GM21723 (cell line): ENCODE results near the gene CAMSAP1.

Source experiments
- ATAC-seq: cut with Tn5 transposase; IDR thresholded peaks from one replicate; pipeline ENCODE4 v1.9.1; 2021; ENCODE audit warnings: mild to moderate bottlenecking, moderate library complexity; ENCODE audit not compliant: unreplicated experiment

CAMSAP1 gene

GRCh38 chr9:135941288-135941995, 34.1 kb upstream of the CAMSAP1 start:
- ATAC-seq, result no peak

- ATAC-seq, result no peak
Observed at GRCh38 chr9:135939351-135940265, 32.3 kb upstream of the CAMSAP1 start.

DNA sequence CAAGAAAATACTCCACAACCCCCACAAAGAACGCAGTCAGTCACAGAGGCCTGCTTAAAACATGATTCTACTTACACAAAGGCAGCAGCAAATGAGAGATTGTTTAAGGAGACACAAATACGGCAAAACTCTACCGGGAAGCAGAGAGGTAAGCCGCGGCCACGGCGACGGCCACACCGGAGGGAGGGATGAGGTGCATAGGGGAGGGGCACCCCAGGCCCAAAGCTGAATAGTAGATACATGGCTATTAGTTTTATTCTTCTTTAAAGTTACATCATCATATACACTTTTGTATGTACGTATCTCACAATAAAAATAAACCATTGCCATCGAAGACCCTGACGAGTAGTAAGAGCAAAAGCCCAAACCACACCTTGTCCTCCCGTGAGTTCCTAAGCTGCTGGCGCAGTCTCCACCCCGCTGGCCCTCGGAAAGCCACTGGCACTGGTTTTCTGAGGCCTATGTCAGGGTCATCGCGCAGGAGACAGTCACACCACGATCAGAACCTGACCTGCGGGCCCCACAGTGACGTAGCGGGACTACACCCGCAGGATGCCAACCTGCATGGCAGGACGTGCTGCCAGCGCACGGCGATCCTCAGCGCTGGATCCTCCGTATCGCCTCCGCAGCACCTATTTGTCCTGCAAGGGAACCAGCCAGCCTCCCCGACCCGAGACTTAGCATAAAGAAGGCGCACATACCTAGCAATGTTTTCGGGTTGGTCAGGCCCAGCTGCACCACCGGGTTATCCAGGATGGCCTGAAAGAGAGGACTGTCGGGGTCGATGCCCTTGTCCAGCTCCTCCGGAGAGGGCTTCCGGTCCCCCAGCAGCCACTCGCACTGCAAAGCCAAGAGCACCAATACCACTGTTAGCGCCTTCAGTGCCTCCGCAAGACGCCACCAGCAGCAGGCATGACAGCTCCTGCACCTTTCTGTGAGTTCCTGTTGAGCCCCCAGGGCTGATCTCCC, 30.5 kb upstream of the CAMSAP1 start:
- no peak for ATAC-seq

- ATAC-seq, result no peak
Observed at GRCh38 chr9:135933114-135933513, 25.8 kb upstream of the CAMSAP1 start.

DNA sequence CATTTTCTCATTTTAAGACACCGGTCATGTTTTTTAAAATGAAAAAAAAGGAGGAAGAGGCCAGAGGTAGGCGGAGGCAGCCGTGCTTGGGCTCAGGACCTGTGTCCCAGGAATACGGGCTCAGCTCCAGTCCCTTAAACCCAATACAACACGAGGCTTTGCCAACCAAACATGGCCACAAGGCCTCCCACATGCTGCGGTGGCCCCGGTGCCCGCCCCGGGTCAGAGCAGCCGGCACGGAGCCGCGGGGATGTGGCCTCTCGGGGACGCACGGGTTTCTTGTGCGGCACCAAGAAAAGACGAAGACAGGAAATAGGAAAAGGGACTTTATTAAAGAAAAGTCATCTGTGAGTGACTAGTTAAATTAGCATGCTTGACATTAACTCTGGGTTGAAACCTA, 25.3 kb upstream of the CAMSAP1 start:
- ATAC-seq, result no peak

DNA sequence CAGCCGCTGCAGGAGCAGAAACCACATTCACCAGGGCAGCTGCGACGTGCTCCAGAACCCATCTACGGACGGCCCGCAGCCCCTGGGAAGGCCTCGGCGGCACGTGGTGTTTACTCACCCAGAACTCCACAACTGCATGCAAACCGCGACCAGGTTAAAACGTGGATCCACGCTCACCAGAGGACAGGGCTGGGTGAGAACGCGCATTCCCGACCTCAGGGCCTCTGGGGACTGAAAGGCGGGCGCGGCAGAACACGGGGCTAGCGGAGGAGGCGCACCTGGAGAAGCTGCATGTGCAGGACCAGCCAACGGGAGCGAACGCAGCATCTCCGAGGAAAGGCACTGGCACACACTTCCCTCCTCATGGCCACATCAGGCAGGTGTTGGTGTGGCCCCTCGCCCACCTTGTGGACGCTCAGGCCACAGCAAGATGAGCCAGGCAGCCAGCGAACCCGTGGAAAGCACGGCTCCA, 24.0 kb upstream of the CAMSAP1 start:
- no peak for ATAC-seq

DNA sequence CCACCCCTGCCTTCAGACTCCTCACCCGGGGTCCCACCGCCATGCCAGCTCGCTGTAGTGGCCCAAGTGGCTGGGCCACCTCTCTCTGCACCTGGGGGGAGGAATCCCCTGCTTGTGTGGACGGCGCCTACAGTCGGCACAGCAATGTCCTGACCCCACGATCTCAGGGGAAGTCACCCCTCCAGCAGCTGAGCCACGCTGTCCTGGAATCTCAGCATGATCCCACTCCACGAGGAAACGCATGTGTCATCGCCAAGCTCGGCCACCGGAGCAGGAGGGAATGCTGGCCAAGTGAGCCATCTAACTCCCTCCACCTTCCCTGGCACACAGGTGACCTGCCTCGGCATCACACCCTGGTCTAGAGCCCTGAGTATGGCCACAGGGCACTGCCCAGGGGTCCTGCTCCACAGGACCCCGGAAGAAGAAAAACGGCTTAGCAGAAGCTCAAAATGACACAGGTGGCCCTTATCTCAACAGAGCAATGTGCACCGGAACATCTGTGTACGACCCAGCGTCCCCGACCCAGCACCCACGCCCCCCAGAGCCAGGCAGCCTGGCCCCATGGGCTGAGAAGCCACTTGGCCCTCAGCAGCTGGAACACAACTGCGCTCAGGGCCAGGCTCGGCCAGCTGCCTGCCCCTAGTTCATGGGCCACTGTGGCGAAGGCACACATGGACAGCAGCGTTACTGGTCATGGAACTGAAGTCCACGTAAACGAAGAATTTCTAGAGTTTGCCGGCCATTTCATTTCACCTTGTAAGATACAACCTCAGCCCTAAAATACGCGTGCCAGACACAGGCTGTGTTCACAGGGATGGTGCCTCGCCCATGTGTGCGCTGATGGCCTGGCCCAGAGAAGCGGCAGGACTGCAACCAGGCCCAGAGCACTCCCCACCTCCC, 23.4 kb upstream of the CAMSAP1 start:
- no peak for ATAC-seq

GRCh38 chr9:135929656-135930445, 22.5 kb upstream of the CAMSAP1 start:
- ATAC-seq, result no peak

DNA sequence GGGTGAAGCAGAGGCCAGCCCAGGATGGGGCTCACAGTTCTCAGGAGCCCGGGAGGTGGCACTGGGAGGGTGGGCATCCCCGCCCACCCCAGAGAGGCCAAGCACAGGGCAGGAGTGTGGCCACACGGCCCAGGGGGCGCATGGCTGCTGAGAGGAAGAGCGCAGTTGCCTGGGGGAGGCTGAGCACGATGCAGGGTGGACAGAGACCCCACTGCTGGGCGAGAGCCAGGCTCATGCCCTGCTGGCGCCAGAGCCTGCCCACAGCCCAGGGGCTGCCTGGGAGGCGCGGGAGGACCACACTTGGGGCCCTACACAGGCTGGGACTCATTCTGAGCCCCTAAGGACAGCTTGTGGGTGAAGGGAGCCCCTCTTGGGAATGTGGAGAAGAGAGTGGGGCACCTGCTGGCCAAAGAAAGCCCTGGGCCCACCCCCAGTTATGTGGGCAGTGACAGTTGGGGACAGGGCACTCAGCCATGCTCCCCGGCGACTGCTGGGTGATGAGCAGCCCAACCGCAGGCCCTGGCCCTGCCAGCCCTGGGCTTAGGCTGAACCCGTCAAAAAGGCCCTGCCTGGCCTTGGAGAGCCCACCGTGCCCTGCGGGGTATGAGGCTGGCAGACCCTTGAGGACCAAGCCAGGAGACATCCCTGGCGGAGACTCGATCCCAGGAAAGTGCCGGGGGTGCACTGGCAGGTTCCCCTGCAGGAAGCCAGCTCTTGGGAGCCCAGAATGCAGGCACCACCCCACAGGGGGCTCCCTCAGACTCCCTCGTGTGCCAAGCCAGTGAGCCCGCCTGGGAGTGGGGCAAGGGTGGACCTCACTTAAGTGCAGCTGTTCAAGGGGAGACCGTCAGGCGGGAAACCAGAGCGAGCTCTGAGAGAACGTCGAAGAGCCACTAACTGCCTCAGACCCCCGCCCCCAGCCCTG, 21.6 kb upstream of the CAMSAP1 start:
- no peak for ATAC-seq

DNA sequence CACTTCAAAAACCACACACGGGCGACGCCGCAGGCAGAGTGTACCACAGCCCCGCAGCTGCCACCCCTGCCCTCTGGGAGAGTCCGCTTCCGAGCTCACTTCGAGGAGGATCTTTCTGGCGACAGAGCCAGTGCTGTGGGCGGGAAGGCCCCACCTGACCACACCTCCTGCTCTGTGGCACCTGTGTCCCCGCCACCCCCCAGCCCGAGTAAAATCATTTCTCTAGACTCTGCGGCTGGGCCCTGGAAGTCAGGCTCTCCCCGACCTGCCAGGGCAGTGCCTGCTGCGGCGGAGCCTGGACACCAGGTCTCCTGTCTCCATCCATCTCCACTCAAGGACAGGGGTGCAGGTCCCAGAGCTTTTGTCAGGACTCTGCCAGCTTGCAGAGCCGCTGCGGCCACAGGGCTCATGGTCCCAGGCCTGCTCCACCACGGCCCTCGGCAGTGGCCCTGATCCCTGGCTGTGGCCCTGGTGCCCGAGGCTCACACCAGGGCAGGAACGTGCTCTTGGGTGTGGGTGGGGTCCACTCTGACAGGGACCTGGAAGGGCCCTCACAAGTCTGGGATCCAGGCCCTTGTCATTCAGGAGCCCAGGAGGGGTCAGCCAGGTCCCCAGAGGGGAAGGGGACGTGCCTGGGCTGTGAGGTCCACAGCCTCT, 20.9 kb upstream of the CAMSAP1 start:
- no peak for ATAC-seq

DNA sequence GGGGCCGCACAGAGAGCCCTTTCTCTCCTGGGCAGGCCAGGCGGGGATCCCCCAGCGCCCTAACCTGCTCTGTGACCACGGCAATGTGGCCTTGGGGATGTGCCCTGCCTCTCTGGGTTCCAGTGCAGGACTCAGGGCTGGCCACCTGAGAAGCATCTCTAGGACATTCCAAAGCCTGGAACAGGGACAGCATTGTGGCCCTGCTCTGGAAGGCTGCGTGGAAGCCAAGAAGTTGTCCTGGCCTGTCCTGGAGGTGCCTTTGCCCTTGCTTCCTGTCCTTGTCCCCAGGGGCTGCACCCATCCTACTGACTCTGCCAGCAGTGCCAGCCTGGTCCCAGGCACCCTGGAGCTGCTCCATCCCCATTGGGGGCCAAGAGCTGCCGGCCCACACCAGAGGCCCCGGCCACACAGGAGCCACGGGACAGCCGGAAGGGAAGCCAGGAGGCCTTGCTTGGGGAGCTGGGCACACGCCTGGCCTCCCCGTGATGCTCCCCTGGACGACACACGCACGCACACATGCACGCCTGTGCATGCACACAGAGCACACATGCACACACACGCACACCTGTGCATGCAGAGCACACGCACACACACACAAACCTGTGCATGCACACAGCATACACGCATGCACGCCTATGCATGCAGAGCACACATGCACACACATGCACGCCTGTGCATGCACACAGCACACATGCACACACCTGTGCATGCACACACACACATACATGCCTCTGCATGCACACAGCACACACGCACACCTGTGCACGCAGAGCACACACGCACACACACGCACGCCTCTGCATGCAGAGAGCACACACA, 20.1 kb upstream of the CAMSAP1 start:
- ATAC-seq, result no peak

DNA sequence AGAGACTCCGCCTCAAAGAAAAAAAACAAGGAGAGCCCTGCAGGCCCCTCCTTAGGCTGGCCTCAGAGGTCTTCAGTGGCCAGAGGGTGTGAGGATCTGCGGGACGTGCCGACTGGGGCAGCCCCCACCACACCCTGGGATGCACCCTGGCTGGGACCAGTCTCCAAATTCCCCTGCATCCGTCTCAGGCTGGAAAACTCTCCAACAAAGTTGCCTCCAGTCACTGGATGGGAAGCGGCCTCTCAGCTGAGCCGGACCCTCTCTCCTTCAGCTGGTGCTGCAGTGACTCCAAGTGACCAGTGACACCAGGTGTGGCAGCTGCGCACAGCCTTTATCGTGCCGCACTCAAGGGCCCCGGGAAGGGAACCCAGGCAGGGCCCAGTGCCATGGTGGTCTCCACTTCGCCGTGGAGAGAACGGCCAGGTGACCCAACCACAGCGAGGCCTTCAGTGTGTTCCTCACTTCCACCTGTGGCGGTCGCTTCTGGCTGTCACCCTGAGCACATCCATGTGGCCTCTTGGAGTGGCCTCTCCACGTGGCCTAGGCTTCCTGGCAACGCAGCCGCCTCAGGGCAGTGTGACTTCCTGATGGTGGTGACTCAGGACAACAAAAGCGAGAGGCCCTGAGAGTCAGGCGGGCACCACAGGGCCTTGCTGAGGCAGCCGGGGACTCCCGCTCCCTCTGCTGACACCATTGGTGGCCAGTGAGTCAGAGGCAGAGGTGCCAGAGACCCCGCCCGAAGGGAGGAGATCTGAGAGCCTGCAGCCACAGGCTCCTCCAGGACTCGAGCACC, 19.3 kb upstream of the CAMSAP1 start:
- ATAC-seq, result no peak

GRCh38 chr9:135925496-135926133, 18.3 kb upstream of the CAMSAP1 start:
- no peak for ATAC-seq

GRCh38 chr9:135924628-135925338, 17.4 kb upstream of the CAMSAP1 start:
- ATAC-seq, result no peak

DNA sequence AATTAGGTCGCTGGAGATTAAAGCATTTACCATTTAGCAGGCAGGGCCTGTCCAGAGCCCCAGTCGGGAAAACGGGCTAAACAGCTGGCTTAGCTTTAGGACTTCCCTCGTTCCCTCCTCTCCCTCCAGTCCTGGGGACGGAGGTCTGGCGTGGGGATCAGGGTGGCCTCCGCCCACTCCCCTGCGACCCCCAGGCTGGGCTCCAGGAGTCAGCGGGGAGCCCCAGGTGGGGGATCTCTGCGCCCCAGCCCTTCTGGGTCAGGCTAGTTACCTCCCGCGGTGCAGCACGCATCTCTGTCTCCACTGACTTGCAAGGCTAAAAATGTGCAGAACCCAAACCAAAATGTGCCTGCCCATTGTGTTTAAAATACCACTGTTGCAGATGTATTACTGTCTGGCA, 16.2 kb upstream of the CAMSAP1 start:
- ATAC-seq, result no peak
